ENCODE measurements around the gene CMIP.

GRCh38 chr16:81632392-81633146 is 188.0 kb downstream of the CMIP start:
- TF ChIP-seq CTCF (IDR thresholded peaks at IDR 0.05) (no peak), POLR2A (IDR thresholded peaks at IDR 0.05) (no peak), POLR2AphosphoS5 (IDR thresholded peaks at IDR 0.05) (no peak)
